Mononuclear cell (primary cell): ENCODE results near the gene CSE1L. TPM values are rescaled to one million over a fixed set of nuclear protein-coding genes. Genes with fewer than 3 reads are reported as not detected.
"Not testable (repeated sequence)": the region's sequence is repeated elsewhere in the genome, so short reads cannot be mapped to it uniquely, and the experiment has no call there.

Experiments used
- H3K27me3 ChIP-seq: 2 replicates; pipeline ENCODE4 v1.6.0; 2011; ENCODE audit warnings: low read length, control low read depth; ENCODE audit not compliant: insufficient read depth
- H3K4me1 ChIP-seq: 2 replicates; pipeline ENCODE4 v1.5.1; 2011; ENCODE audit warnings: mild to moderate bottlenecking, low read length, control low read depth; ENCODE audit not compliant: insufficient read depth
- H3K4me3 ChIP-seq: 2 replicates; pipeline ENCODE4 v1.5.1; 2011; ENCODE audit warnings: mild to moderate bottlenecking, low read length, moderate library complexity
- H3K9me3 ChIP-seq: 2 replicates; pipeline ENCODE4 v1.5.1; 2011; ENCODE audit warnings: low read depth, mild to moderate bottlenecking, control low read depth, low read length
- total RNA-seq: library from RNA; depleted of rRNA; stranded (reverse); fragments of >200 nt; gene quantifications from one replicate; pipeline ENCODE4 v1.2.3, GENCODE V29; 2012

CSE1L gene
- total RNA-seq, 1 donor, result 33.6 TPM

DNA sequence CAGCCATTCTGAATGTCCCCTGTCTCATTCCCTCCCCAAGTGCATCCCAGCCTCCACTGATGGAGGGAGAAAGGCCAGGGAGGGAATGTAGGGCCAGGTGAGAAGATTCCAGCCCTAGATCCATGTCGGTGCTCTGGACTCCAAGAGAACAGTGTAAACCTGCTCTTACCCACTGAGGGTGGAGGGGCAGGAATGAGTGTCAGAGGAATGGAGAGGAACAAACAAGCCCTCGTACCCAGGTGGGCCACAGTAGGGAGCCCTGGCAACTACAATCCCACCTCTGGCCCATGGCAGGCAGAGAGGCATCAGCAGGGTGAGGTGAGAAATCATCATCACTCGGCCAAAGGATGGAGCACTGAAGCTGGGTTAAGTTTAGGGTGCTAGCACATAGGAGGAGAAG, 87.5 kb downstream of the CSE1L start:
- H3K9me3 ChIP-seq, result no peaks in the 10 kb centered on the region
- H3K27me3 ChIP-seq, result no peaks in the 10 kb centered on the region
- H3K4me1 ChIP-seq, result no peaks in the 10 kb centered on the region
- no peak overlapping the region for H3K4me3 ChIP-seq

DNA sequence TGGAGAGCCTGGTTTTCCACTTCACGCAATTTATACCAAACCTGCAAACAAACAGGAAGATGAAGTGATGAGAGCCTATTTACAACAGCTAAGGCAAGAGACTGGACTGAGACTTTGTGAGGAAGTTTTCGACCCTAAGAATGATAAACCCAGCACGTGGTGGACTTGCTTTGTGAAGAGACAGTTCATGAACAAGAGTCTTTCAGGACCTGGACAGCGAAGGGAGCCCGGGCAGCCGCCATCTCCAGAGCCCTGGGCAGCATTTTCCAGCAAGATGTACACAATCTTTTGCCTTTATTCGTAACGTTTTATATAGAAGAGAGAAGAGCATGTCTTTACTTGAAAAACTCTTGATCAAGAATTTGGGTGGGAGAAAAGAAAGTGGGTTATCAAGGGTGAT, 88.7 kb downstream of the CSE1L start:
- not testable (repeated sequence) for H3K9me3 ChIP-seq, H3K4me1 ChIP-seq, H3K27me3 ChIP-seq, H3K4me3 ChIP-seq

DNA sequence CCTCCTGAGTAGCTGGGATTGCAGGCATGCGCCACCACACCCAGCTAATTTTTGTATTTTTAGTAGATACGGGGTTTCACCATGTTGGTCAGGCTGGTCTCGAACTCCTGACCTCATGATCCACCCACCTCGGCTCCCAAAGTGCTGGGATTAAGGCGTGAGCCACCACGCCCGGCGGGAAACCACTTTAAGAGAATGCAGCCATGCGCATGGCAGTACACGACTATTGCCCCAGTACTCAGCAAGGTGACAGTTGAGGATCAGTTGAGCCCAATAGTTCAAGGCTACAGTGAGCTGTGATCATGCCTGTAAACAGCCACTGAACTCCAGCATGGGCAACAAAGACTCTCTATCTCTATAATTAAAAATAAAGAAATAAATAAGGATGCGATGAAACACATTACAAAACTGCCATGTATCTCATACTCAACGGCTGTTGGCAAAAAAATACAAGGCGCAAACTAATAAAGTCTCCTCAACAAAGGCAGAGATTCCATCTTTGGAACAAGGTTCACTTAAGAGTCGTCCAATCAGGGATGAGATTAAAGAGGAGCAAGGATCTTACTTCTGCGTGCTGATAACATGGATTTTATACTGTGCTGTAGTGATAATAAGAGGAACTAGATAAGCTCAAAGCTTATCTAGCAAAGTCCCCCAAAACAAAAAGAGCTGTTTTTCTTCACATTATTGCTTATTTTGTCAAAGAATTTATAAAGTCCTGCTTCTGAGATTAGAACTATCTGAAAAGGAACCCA, 90.9 kb downstream of the CSE1L start:
- Histone ChIP-seq H3K9me3 (no peaks in the 10 kb centered on the region), H3K27me3 (no peaks in the 10 kb centered on the region), H3K4me1 (no peaks in the 10 kb centered on the region), H3K4me3 (no peak overlapping the region)

DNA sequence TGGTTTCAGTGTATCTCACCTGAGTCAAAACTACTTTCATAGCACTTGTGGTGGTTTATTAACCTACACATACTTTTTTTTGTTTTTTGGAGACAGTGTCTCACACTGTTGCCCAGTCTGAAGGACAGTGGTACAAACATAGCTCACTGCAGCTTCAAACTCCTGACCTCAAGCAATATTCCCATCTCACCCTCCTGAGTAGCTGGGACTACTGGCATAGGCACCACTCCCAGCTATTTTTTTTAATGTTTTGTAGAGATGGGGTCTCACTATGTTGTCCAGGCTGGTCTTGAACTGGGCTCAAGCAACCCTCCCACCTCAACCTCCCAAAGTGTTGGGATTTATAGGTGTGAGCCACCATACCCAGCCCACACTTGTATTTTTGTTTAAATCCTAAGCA, 92.3 kb downstream of the CSE1L start:
- Histone ChIP-seq H3K4me1 (no peaks in the 10 kb centered on the region), H3K9me3 (no peaks in the 10 kb centered on the region), H3K27me3 (no peaks in the 10 kb centered on the region), H3K4me3 (no peak overlapping the region)

DNA sequence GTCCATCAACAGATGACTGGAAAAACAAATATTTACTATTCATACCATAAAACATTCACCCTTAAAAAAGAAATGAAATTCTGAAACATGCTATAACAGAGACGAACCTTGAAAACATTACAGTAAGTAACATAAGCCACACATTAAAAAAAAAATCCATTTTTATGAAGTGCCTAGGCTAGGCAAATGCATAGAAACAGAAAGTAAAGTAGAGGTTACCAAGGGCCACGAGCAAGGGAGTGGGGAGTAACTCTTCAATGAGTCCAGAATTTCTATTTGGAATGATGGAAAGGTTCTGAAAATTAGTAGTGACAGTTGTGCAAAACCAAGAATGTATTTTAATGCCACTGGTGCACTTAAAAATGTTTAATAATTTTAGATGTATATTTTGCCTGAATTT, 94.3 kb downstream of the CSE1L start:
- Histone ChIP-seq H3K4me1 (no peaks in the 10 kb centered on the region), H3K27me3 (no peaks in the 10 kb centered on the region), H3K4me3 (no peak overlapping the region), H3K9me3 (no peaks in the 10 kb centered on the region)

DNA sequence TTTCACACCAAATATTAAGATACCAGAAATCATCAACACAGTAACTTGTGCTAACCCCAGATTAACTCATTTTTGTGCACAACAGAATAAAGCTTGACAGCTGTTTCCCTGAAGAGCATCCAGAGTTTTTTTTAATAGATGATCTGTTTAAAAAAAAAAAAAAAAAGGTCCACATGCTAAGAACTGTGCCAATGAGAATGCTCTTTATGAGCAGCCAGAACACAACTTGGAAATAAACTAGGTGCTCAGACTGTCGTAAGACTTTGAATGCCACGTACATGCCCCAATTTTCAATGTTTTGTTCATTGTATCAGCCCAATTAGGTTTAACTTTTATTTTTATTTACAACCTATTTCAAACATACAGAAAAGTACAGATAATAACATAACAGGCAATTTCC, 94.7 kb downstream of the CSE1L start:
- Histone ChIP-seq H3K9me3 (no peaks in the 10 kb centered on the region), H3K4me3 (no peak overlapping the region), H3K27me3 (no peaks in the 10 kb centered on the region), H3K4me1 (no peaks in the 10 kb centered on the region)

Other genes starting within 250 kb of the CSE1L start
- 128 TPM for gene PREX1, start 218.3 kb upstream of the CSE1L start, total RNA-seq
- gene ARFGEF2, start 124.6 kb upstream of the CSE1L start, total RNA-seq, result 35.1 TPM
- gene STAU1, start 142.0 kb downstream of the CSE1L start, total RNA-seq, result 49.6 TPM
- gene DDX27, start 173.1 kb downstream of the CSE1L start, total RNA-seq, result 71.5 TPM
- gene ZNFX1, start 231.7 kb downstream of the CSE1L start, total RNA-seq, result 99.6 TPM